Omental fat pad (tissue), 4 donors: ENCODE results near the gene CNKSR3. TPM values are rescaled to one million over a fixed set of nuclear protein-coding genes. Genes with fewer than 3 reads are reported as not detected.

Experiments used
- ATAC-seq: fragments of 150-250 bp; one replicate; pipeline ENCODE4 v1.9.1; 2016; ENCODE audit warnings: mild to moderate bottlenecking, moderate library complexity; ENCODE audit not compliant: low FRiP score
- DNase-seq: peaks from one replicate; pipeline ENCODE4 v3.0.0-alpha.2; 2019; ENCODE audit warnings: low spot score
- CTCF ChIP-seq, 3 donors: fragments of 450-650 bp; IDR thresholded peaks; one replicate each; pipeline ENCODE4 v1.5.1; 2016 to 2017; ENCODE audit warnings: antibody characterized with exemption in 3 of 3, mild to moderate bottlenecking in 3 of 3, moderate library complexity in 2 of 3
- total RNA-seq, 4 donors: library from RNA; depleted of rRNA; stranded (reverse); fragments of >200 nt; gene quantifications; one replicate each; pipeline ENCODE4 v1.1.0, GENCODE V29; 2016

CNKSR3 gene
- total RNA-seq, 4 donors from 2014 or later, result 3.9 to 13.8 (median 5.5) TPM

- no peak for DNase-seq
Measured at GRCh38 chr6:154367839-154368695, 142.4 kb downstream of the CNKSR3 start.

GRCh38 chr6:154367336-154367735 is 143.1 kb downstream of the CNKSR3 start:
- TF ChIP-seq CTCF (IDR thresholded peaks at IDR 0.05), result no peak
- no peak for DNase-seq

More at GRCh38 chr6:154367839-154368695, 142.4 kb downstream of the CNKSR3 start:
- peak; percentile 53 for ATAC-seq
- no peak for TF ChIP-seq CTCF (IDR thresholded peaks at IDR 0.05)

GRCh38 chr6:154363821-154364220 is 146.7 kb downstream of the CNKSR3 start:
- ATAC-seq (no peak), DNase-seq (no peak)
- no peak for TF ChIP-seq CTCF (IDR thresholded peaks at IDR 0.05)

More at GRCh38 chr6:154367336-154367735, 143.1 kb downstream of the CNKSR3 start:
- ATAC-seq, result no peak

- ATAC-seq (no peak), DNase-seq (no peak)
- TF ChIP-seq CTCF (IDR thresholded peaks at IDR 0.05), result no peak
Measured at GRCh38 chr6:154361476-154361875, 149.0 kb downstream of the CNKSR3 start.

- DNase-seq, result no peak
Measured at GRCh38 chr6:154360476-154360875, 150.0 kb downstream of the CNKSR3 start.

GRCh38 chr6:154359679-154360078 is 150.8 kb downstream of the CNKSR3 start:
- no peak for TF ChIP-seq CTCF (IDR thresholded peaks at IDR 0.05)
- DNase-seq (no peak), ATAC-seq (no peak)

More at GRCh38 chr6:154360476-154360875, 150.0 kb downstream of the CNKSR3 start:
- no peak for TF ChIP-seq CTCF (IDR thresholded peaks at IDR 0.05)
- no peak for ATAC-seq

GRCh38 chr6:154359161-154359574 is 151.3 kb downstream of the CNKSR3 start:
- TF ChIP-seq CTCF (IDR thresholded peaks at IDR 0.05), result no peak
- ATAC-seq (no peak), DNase-seq (no peak)
